Measurements from ENCODE around the gene IRAK1. TPM values are rescaled to one million over a fixed set of nuclear protein-coding genes. Genes with fewer than 3 reads are reported as not detected.

Gene IRAK1
- total RNA-seq, 2 experiments from 2014 or later: 61.2 to 67.4 TPM

GRCh38 chrX:153967536-153968224, 52.0 kb downstream of the IRAK1 start:
- DNase-seq (peak in 5 of 14 experiments; percentile 24 to 75 (median 60)), ATAC-seq (ENCODE audit: poor library complexity) (no peak)
- H3K4me3 Mint-ChIP-seq: peak overlapping the region; percentile 96
- Histone ChIP-seq H3K4me1 (ENCODE audit: insufficient read depth, low read length) (peaks cover 58% of the 10 kb centered on the region), H3K36me3 (ENCODE audit: insufficient read depth, low read length) (peaks cover 18% of the 10 kb centered on the region), H3K9me3 (ENCODE audit: control insufficient read depth in 1 of 2, insufficient read depth in 1 of 2, low read length in 2 of 2) (no peaks in the 10 kb centered on the region), H3K27me3 (ENCODE audit: control insufficient read depth in 1 of 2, insufficient read depth in 2 of 2, low read length in 2 of 2) (no peaks in the 10 kb centered on the region), H3K27ac (ENCODE audit: low read depth in 1 of 2, low read length in 2 of 2) (peak overlapping the region; percentile 72 to 76), H3K4me3 (ENCODE audit: low read length) (peak overlapping the region; percentile 96)
- no peaks in the 10 kb centered on the region for H3K9me3 Mint-ChIP-seq
- CTCF ChIA-PET: interaction anchor here (1.0 to 1.9 kb wide), 3 partner anchors 20 to 46 kb away, joined by 3 to 7 read pairs (median 5); no protein-coding TSS in a partner anchor
- no peak for TF ChIP-seq CTCF (IDR thresholded peaks at IDR 0.05)
- POLR2A ChIA-PET: interaction anchor here (1.0 to 6.6 kb wide), 7 partner anchors 14 to 430 kb away, joined by 3 to 163 read pairs (median 6); partner anchors contain the start of genes ARHGAP4, EMD, IRAK1 and MECP2
- intact Hi-C loops (cut with DNase I, micrococcal nuclease): loop anchor here (1.0 to 5.0 kb wide), 4 partner anchors 17 to 130 kb away; partner anchors contain the start of gene MECP2 (in 1 of the 2)
- H3K27ac Mint-ChIP-seq: peak overlapping the region; percentile 98
- peaks cover 33% of the 10 kb centered on the region for H3K36me3 Mint-ChIP-seq (ENCODE audit: low read depth)
- peaks cover 27% of the 10 kb centered on the region for H3K4me1 Mint-ChIP-seq (ENCODE audit: low read depth)
- no peaks in the 10 kb centered on the region for H3K27me3 Mint-ChIP-seq

GRCh38 chrX:153966841-153967535, 52.7 kb downstream of the IRAK1 start:
- no peaks in the 10 kb centered on the region for H3K27me3 Mint-ChIP-seq
- no peak for TF ChIP-seq CTCF (IDR thresholded peaks at IDR 0.05)
- intact Hi-C loops (cut with DNase I, micrococcal nuclease): loop anchor here (1.0 to 5.0 kb wide), 3 partner anchors 40 to 130 kb away; partner anchors contain the start of gene MECP2 (in 1 of the 2)
- peak in 5 of 14 experiments; percentile 34 to 61 (median 45) for DNase-seq
- peak overlapping the region; percentile 98 for H3K27ac Mint-ChIP-seq
- ATAC-seq (ENCODE audit: poor library complexity): peak; percentile 15
- Histone ChIP-seq H3K4me3 (ENCODE audit: low read length) (peak overlapping the region; percentile 96), H3K36me3 (ENCODE audit: insufficient read depth, low read length) (peaks cover 25% of the 10 kb centered on the region), H3K27me3 (ENCODE audit: control insufficient read depth in 1 of 2, insufficient read depth in 2 of 2, low read length in 2 of 2) (no peaks in the 10 kb centered on the region), H3K9me3 (ENCODE audit: control insufficient read depth in 1 of 2, insufficient read depth in 1 of 2, low read length in 2 of 2) (no peaks in the 10 kb centered on the region), H3K27ac (ENCODE audit: low read depth in 1 of 2, low read length in 2 of 2) (peak overlapping the region; percentile 72 to 76), H3K4me1 (ENCODE audit: insufficient read depth, low read length) (peaks cover 58% of the 10 kb centered on the region)
- H3K36me3 Mint-ChIP-seq (ENCODE audit: low read depth): peaks cover 37% of the 10 kb centered on the region
- ChIA-PET POLR2A (interaction anchor here (0.8 to 6.6 kb wide), 7 partner anchors 15 to 431 kb away, joined by 3 to 163 read pairs (median 4); partner anchors contain the start of genes ARHGAP4, EMD, MECP2 and NAA10), CTCF (interaction anchor here (1.0 to 1.9 kb wide), 2 partner anchors 20 to 47 kb away, joined by 3 to 7 read pairs; no protein-coding TSS in a partner anchor)
- no peaks in the 10 kb centered on the region for H3K9me3 Mint-ChIP-seq
- H3K4me1 Mint-ChIP-seq (ENCODE audit: low read depth): peaks cover 27% of the 10 kb centered on the region
- H3K4me3 Mint-ChIP-seq: peak overlapping the region; percentile 96

- Histone ChIP-seq H3K27ac (ENCODE audit: low read depth in 1 of 2, low read length in 2 of 2) (peak overlapping the region; percentile 29 to 76), H3K9me3 (ENCODE audit: control insufficient read depth in 1 of 2, insufficient read depth in 1 of 2, low read length in 2 of 2) (no peaks in the 10 kb centered on the region), H3K36me3 (ENCODE audit: insufficient read depth, low read length) (peaks cover 32% of the 10 kb centered on the region), H3K4me3 (ENCODE audit: low read length) (no peak overlapping the region), H3K4me1 (ENCODE audit: insufficient read depth, low read length) (peaks cover 58% of the 10 kb centered on the region), H3K27me3 (ENCODE audit: control insufficient read depth in 1 of 2, insufficient read depth in 2 of 2, low read length in 2 of 2) (no peaks in the 10 kb centered on the region)
- Mint-ChIP-seq H3K36me3 (ENCODE audit: low read depth) (peaks cover 34% of the 10 kb centered on the region), H3K27ac (peak overlapping the region; percentile 98), H3K27me3 (no peaks in the 10 kb centered on the region), H3K4me3 (peak overlapping the region; percentile 96), H3K4me1 (ENCODE audit: low read depth) (peaks cover 27% of the 10 kb centered on the region), H3K9me3 (no peaks in the 10 kb centered on the region)
- DNase-seq (no peak), ATAC-seq (ENCODE audit: poor library complexity) (no peak)
- POLR2A ChIA-PET: interaction anchor here (0.8 to 6.6 kb wide), 5 partner anchors 15 to 431 kb away, joined by 3 to 163 read pairs (median 3); partner anchors contain the start of genes ARHGAP4, EMD and NAA10
- intact Hi-C loops (cut with DNase I, micrococcal nuclease): loop anchor here in 1 of 2 experiments (5.0 kb wide), 2 partner anchors 44 to 131 kb away; partner anchors contain the start of gene MECP2
- CTCF ChIA-PET: interaction anchor here (1.9 kb wide), 1 partner anchor 19 kb away, joined by 7 read pairs; no protein-coding TSS in a partner anchor
- no peak for TF ChIP-seq CTCF (IDR thresholded peaks at IDR 0.05)
Measured at GRCh38 chrX:153966283-153966688, 53.4 kb downstream of the IRAK1 start.
